Measurements from ENCODE around the gene ANKS1B. TPM values are rescaled to one million over a fixed set of nuclear protein-coding genes. Genes with fewer than 3 reads are reported as not detected.
"Not testable (repeated sequence)": the region's sequence is repeated elsewhere in the genome, so short reads cannot be mapped to it uniquely, and the experiment has no call there.

Gene ANKS1B
- total RNA-seq, 1 experiment from 2014 or later: 18.8 TPM

DNA sequence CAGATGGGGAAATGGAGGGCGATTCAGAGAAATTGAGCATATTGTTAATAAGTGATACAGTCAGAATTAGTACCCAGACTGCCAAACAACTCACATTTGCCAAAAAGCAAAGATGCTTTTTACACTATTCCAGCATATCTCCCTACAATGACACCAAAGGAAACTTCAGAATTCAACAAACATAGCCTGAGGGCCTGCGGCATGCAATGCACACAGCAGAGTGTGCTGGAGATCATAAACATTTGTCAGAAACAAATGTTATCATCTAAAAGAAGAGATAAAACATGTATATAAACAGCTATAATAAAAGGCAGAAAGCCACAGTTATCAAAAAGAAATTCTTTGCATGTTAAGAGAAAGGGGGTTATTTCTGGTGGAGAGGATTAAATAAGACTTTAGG lies 357.3 kb downstream of the ANKS1B start:
- TF ChIP-seq CTCF (IDR thresholded peaks at IDR 0.05; ENCODE audit: unreplicated experiment): no peak
- Mint-ChIP-seq H3K9me3 (ENCODE audit: unreplicated experiment) (no peaks in the 10 kb centered on the region), H3K27me3 (ENCODE audit: insufficient read depth, unreplicated experiment) (no peaks in the 10 kb centered on the region), H3K4me3 (ENCODE audit: unreplicated experiment) (no peak overlapping the region), H3K4me1 (ENCODE audit: insufficient read depth, unreplicated experiment) (no peaks in the 10 kb centered on the region), H3K27ac (ENCODE audit: low read depth, unreplicated experiment) (no peak overlapping the region), H3K36me3 (ENCODE audit: insufficient read depth, unreplicated experiment) (no peaks in the 10 kb centered on the region)
- CTCF ChIA-PET: interaction anchor here (0.6 kb wide), 1 partner anchor 54 kb away, joined by 3 read pairs; no protein-coding TSS in a partner anchor
- no TSS peak for BruUV-seq (replicated peaks)
- POLR2A ChIA-PET: no interaction called here
- intact Hi-C loops (cut with micrococcal nuclease): no loop called here
- no peak for DNase-seq (ENCODE audit: unreplicated experiment)

- BruUV-seq (replicated peaks); POLR2A ChIA-PET; H3K4me3 Mint-ChIP-seq (ENCODE audit: unreplicated experiment); H3K4me1 Mint-ChIP-seq (ENCODE audit: insufficient read depth, unreplicated experiment); DNase-seq (ENCODE audit: unreplicated experiment); intact Hi-C loops (cut with micrococcal nuclease); H3K36me3 Mint-ChIP-seq (ENCODE audit: insufficient read depth, unreplicated experiment); CTCF ChIA-PET; H3K27ac Mint-ChIP-seq (ENCODE audit: low read depth, unreplicated experiment); H3K27me3 Mint-ChIP-seq (ENCODE audit: insufficient read depth, unreplicated experiment): not testable (repeated sequence)
- H3K9me3 Mint-ChIP-seq (ENCODE audit: unreplicated experiment): peaks cover 17% of the 10 kb centered on the region
Observed at GRCh38 chr12:99624591-99624990, 360.1 kb downstream of the ANKS1B start.

- H3K36me3 Mint-ChIP-seq (ENCODE audit: insufficient read depth, unreplicated experiment): no peaks in the 10 kb centered on the region
- BruUV-seq (replicated peaks): no TSS peak
- no peak for TF ChIP-seq CTCF (IDR thresholded peaks at IDR 0.05; ENCODE audit: unreplicated experiment)
- H3K4me1 Mint-ChIP-seq (ENCODE audit: insufficient read depth, unreplicated experiment): no peaks in the 10 kb centered on the region
- H3K27ac Mint-ChIP-seq (ENCODE audit: low read depth, unreplicated experiment): no peak overlapping the region
- H3K4me3 Mint-ChIP-seq (ENCODE audit: unreplicated experiment): no peak overlapping the region
- H3K9me3 Mint-ChIP-seq (ENCODE audit: unreplicated experiment): peaks cover 17% of the 10 kb centered on the region
- H3K27me3 Mint-ChIP-seq (ENCODE audit: insufficient read depth, unreplicated experiment): no peaks in the 10 kb centered on the region
- POLR2A ChIA-PET: no interaction called here
- intact Hi-C loops (cut with micrococcal nuclease): loop anchor here (1.0 kb wide), 1 partner anchor 233 kb away; no protein-coding TSS in a partner anchor
- CTCF ChIA-PET: interaction anchor here (0.6 to 1.9 kb wide), 7 partner anchors 8 to 754 kb away, joined by 3 to 6 read pairs (median 3); no protein-coding TSS in a partner anchor
- no peak for DNase-seq (ENCODE audit: unreplicated experiment)
Observed at GRCh38 chr12:99620159-99620479, 364.6 kb downstream of the ANKS1B start.

DNA sequence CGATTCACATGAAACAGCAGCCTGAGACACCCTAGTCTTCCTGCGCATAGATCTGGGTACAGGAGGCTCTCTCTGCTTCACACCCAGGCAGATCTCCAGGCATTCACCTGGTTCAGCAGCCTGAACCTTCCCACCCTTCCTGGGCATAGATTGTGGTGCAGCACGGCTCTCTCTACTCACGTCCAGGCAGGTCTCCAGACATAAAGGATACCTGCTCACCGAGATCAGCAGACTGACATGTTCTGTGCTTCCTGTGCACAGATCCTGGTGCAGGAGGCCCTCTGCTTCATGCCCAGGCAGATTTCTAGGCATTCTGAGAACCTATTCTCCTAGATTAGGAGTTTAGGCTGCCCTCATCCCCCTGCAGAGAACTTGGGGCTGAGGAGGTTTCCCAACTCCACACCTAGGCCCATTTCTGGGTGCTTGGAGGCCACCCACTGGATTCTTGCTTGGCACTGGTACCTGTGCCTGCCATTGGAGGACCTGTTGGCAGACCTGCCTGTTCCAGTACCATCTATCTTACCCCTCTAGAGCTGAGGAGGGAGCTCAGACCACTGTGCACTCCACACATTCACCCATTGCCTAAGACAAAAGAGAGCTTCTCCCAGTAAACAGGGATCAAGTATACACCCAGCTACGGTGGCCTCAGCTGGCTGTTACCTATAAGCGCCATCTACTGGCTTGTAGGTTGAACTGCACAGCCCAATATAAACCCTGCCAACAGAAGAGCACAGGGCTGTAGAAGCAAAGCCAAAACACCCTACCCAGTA lies 365.2 kb downstream of the ANKS1B start:
- H3K27ac Mint-ChIP-seq (ENCODE audit: low read depth, unreplicated experiment): no peak overlapping the region
- H3K9me3 Mint-ChIP-seq (ENCODE audit: unreplicated experiment): peaks cover 17% of the 10 kb centered on the region
- no peaks in the 10 kb centered on the region for H3K4me1 Mint-ChIP-seq (ENCODE audit: insufficient read depth, unreplicated experiment)
- ChIA-PET POLR2A (no interaction called here), CTCF (interaction anchor here (0.6 to 1.0 kb wide), 4 partner anchors 143 to 753 kb away, joined by 3 read pairs; no protein-coding TSS in a partner anchor)
- intact Hi-C loops (cut with micrococcal nuclease): loop anchor here (1.0 kb wide), 1 partner anchor 232 kb away; no protein-coding TSS in a partner anchor
- no peaks in the 10 kb centered on the region for H3K27me3 Mint-ChIP-seq (ENCODE audit: insufficient read depth, unreplicated experiment)
- no TSS peak for BruUV-seq (replicated peaks)
- TF ChIP-seq CTCF (IDR thresholded peaks at IDR 0.05; ENCODE audit: unreplicated experiment): peak; percentile 59
- H3K36me3 Mint-ChIP-seq (ENCODE audit: insufficient read depth, unreplicated experiment): no peaks in the 10 kb centered on the region
- DNase-seq (ENCODE audit: unreplicated experiment): peak; percentile 43
- H3K4me3 Mint-ChIP-seq (ENCODE audit: unreplicated experiment): no peak overlapping the region

Data from MCF 10A (cell line).